ENCODE results near the gene PARP6. TPM values are rescaled to one million over a fixed set of nuclear protein-coding genes. Genes with fewer than 3 reads are reported as not detected.

The PARP6 gene
- total RNA-seq, 1 donor from 2014 or later = 13.0 TPM

- Histone ChIP-seq H3K36me3 (ENCODE audit: control insufficient read depth in 3 of 3, insufficient read depth in 3 of 3, low read length in 3 of 3) (peaks cover 27 to 55% (median 54%) of the 10 kb centered on the region in 3 donors), H3K27ac (ENCODE audit: low read depth, low read length) (no peak overlapping the region), H3K9ac (ENCODE audit: low read depth in 1 of 3, low read length in 3 of 3) (no peak overlapping the region), H3K4me1 (ENCODE audit: control insufficient read depth in 3 of 3, insufficient read depth in 3 of 3, low read length in 3 of 3) (no peaks in the 10 kb centered on the region), H3K4me3 (ENCODE audit: low read length in 3 of 3) (no peak overlapping the region), H3K27me3 (ENCODE audit: control insufficient read depth in 3 of 3, insufficient read depth in 3 of 3, low read length in 3 of 3) (no peaks in the 10 kb centered on the region), H3K9me3 (ENCODE audit: control insufficient read depth in 3 of 3, low read length in 3 of 3) (no peaks in the 10 kb centered on the region)
Measured at GRCh38 chr15:72248514-72248913, 23.8 kb downstream of the PARP6 start.

- Histone ChIP-seq H3K9ac (ENCODE audit: low read depth in 1 of 3, low read length in 3 of 3) (no peak overlapping the region), H3K4me3 (ENCODE audit: low read length in 3 of 3) (no peak overlapping the region), H3K36me3 (ENCODE audit: control insufficient read depth in 3 of 3, insufficient read depth in 3 of 3, low read length in 3 of 3) (peaks cover 20 to 48% (median 40%) of the 10 kb centered on the region in 3 donors), H3K9me3 (ENCODE audit: control insufficient read depth in 3 of 3, low read length in 3 of 3) (no peaks in the 10 kb centered on the region), H3K4me1 (ENCODE audit: control insufficient read depth in 3 of 3, insufficient read depth in 3 of 3, low read length in 3 of 3) (peaks cover 0 to 2% (median 0%) of the 10 kb centered on the region in 3 donors), H3K27ac (ENCODE audit: low read depth, low read length) (no peak overlapping the region), H3K27me3 (ENCODE audit: control insufficient read depth in 3 of 3, insufficient read depth in 3 of 3, low read length in 3 of 3) (no peaks in the 10 kb centered on the region)
Measured at GRCh38 chr15:72242775-72243370, 29.5 kb downstream of the PARP6 start.

GRCh38 chr15:72239652-72240051 lies 32.7 kb downstream of the PARP6 start:
- no peak overlapping the region for H3K9ac ChIP-seq (ENCODE audit: low read depth in 1 of 3, low read length in 3 of 3)
- no peaks in the 10 kb centered on the region for H3K27me3 ChIP-seq (ENCODE audit: control insufficient read depth in 3 of 3, insufficient read depth in 3 of 3, low read length in 3 of 3)
- H3K9me3 ChIP-seq (ENCODE audit: control insufficient read depth in 3 of 3, low read length in 3 of 3) = no peaks in the 10 kb centered on the region
- no peak overlapping the region for H3K4me3 ChIP-seq (ENCODE audit: low read length in 3 of 3)
- peaks cover 20 to 41% (median 38%) of the 10 kb centered on the region in 3 donors for H3K36me3 ChIP-seq (ENCODE audit: control insufficient read depth in 3 of 3, insufficient read depth in 3 of 3, low read length in 3 of 3)
- no peak overlapping the region for H3K27ac ChIP-seq (ENCODE audit: low read depth, low read length)
- H3K4me1 ChIP-seq (ENCODE audit: control insufficient read depth in 3 of 3, insufficient read depth in 3 of 3, low read length in 3 of 3) = peaks cover 0 to 12% (median 0%) of the 10 kb centered on the region in 3 donors

GRCh38 chr15:72238586-72238985 lies 33.8 kb downstream of the PARP6 start:
- no peak overlapping the region for H3K4me3 ChIP-seq (ENCODE audit: low read length in 3 of 3)
- no peaks in the 10 kb centered on the region for H3K27me3 ChIP-seq (ENCODE audit: control insufficient read depth in 3 of 3, insufficient read depth in 3 of 3, low read length in 3 of 3)
- no peak overlapping the region for H3K27ac ChIP-seq (ENCODE audit: low read depth, low read length)
- H3K36me3 ChIP-seq (ENCODE audit: control insufficient read depth in 3 of 3, insufficient read depth in 3 of 3, low read length in 3 of 3) = peaks cover 20 to 35% (median 29%) of the 10 kb centered on the region in 3 donors
- H3K9me3 ChIP-seq (ENCODE audit: control insufficient read depth in 3 of 3, low read length in 3 of 3) = no peaks in the 10 kb centered on the region
- no peak overlapping the region for H3K9ac ChIP-seq (ENCODE audit: low read depth in 1 of 3, low read length in 3 of 3)
- H3K4me1 ChIP-seq (ENCODE audit: control insufficient read depth in 3 of 3, insufficient read depth in 3 of 3, low read length in 3 of 3) = peaks cover 0 to 12% (median 0%) of the 10 kb centered on the region in 3 donors

GRCh38 chr15:72237853-72238224 lies 34.5 kb downstream of the PARP6 start:
- no peak overlapping the region for H3K4me3 ChIP-seq (ENCODE audit: low read length in 3 of 3)
- peak overlapping the region; percentile 48 for H3K27ac ChIP-seq (ENCODE audit: low read depth, low read length)
- peaks cover 18 to 30% (median 29%) of the 10 kb centered on the region in 3 donors for H3K36me3 ChIP-seq (ENCODE audit: control insufficient read depth in 3 of 3, insufficient read depth in 3 of 3, low read length in 3 of 3)
- peak overlapping the region in 2 of 3 donors; percentile 17 to 29 for H3K9ac ChIP-seq (ENCODE audit: low read depth in 1 of 3, low read length in 3 of 3)
- H3K9me3 ChIP-seq (ENCODE audit: control insufficient read depth in 3 of 3, low read length in 3 of 3) = no peaks in the 10 kb centered on the region
- peaks cover 0 to 14% (median 0%) of the 10 kb centered on the region in 3 donors for H3K4me1 ChIP-seq (ENCODE audit: control insufficient read depth in 3 of 3, insufficient read depth in 3 of 3, low read length in 3 of 3)
- no peaks in the 10 kb centered on the region for H3K27me3 ChIP-seq (ENCODE audit: control insufficient read depth in 3 of 3, insufficient read depth in 3 of 3, low read length in 3 of 3)

GRCh38 chr15:72237029-72237852 lies 35.1 kb downstream of the PARP6 start:
- Histone ChIP-seq H3K36me3 (ENCODE audit: control insufficient read depth in 3 of 3, insufficient read depth in 3 of 3, low read length in 3 of 3) (peaks cover 12 to 24% (median 23%) of the 10 kb centered on the region in 3 donors), H3K4me1 (ENCODE audit: control insufficient read depth in 3 of 3, insufficient read depth in 3 of 3, low read length in 3 of 3) (peaks cover 3 to 20% (median 3%) of the 10 kb centered on the region in 3 donors), H3K27me3 (ENCODE audit: control insufficient read depth in 3 of 3, insufficient read depth in 3 of 3, low read length in 3 of 3) (no peaks in the 10 kb centered on the region), H3K9ac (ENCODE audit: low read depth in 1 of 3, low read length in 3 of 3) (peak overlapping the region in 1 of 3 donors; percentile 23), H3K9me3 (ENCODE audit: control insufficient read depth in 3 of 3, low read length in 3 of 3) (no peaks in the 10 kb centered on the region), H3K27ac (ENCODE audit: low read depth, low read length) (peak overlapping the region; percentile 49), H3K4me3 (ENCODE audit: low read length in 3 of 3) (no peak overlapping the region)

GRCh38 chr15:72236381-72237003 lies 35.9 kb downstream of the PARP6 start:
- Histone ChIP-seq H3K4me1 (ENCODE audit: control insufficient read depth in 3 of 3, insufficient read depth in 3 of 3, low read length in 3 of 3) (peaks cover 5 to 28% (median 11%) of the 10 kb centered on the region in 3 donors), H3K9ac (ENCODE audit: low read depth in 1 of 3, low read length in 3 of 3) (no peak overlapping the region), H3K27me3 (ENCODE audit: control insufficient read depth in 3 of 3, insufficient read depth in 3 of 3, low read length in 3 of 3) (no peaks in the 10 kb centered on the region), H3K27ac (ENCODE audit: low read depth, low read length) (no peak overlapping the region), H3K9me3 (ENCODE audit: control insufficient read depth in 3 of 3, low read length in 3 of 3) (no peaks in the 10 kb centered on the region), H3K4me3 (ENCODE audit: low read length in 3 of 3) (no peak overlapping the region), H3K36me3 (ENCODE audit: control insufficient read depth in 3 of 3, insufficient read depth in 3 of 3, low read length in 3 of 3) (peaks cover 5 to 17% (median 15%) of the 10 kb centered on the region in 3 donors)

GRCh38 chr15:72235298-72235697 lies 37.1 kb downstream of the PARP6 start:
- Histone ChIP-seq H3K27ac (ENCODE audit: low read depth, low read length) (no peak overlapping the region), H3K27me3 (ENCODE audit: control insufficient read depth in 3 of 3, insufficient read depth in 3 of 3, low read length in 3 of 3) (no peaks in the 10 kb centered on the region), H3K36me3 (ENCODE audit: control insufficient read depth in 3 of 3, insufficient read depth in 3 of 3, low read length in 3 of 3) (peaks cover 0 to 6% (median 4%) of the 10 kb centered on the region in 3 donors), H3K4me1 (ENCODE audit: control insufficient read depth in 3 of 3, insufficient read depth in 3 of 3, low read length in 3 of 3) (peaks cover 5 to 28% (median 11%) of the 10 kb centered on the region in 3 donors), H3K9ac (ENCODE audit: low read depth in 1 of 3, low read length in 3 of 3) (no peak overlapping the region), H3K4me3 (ENCODE audit: low read length in 3 of 3) (no peak overlapping the region), H3K9me3 (ENCODE audit: control insufficient read depth in 3 of 3, low read length in 3 of 3) (no peaks in the 10 kb centered on the region)

- Histone ChIP-seq H3K4me3 (ENCODE audit: low read length in 3 of 3) (no peak overlapping the region), H3K27me3 (ENCODE audit: control insufficient read depth in 3 of 3, insufficient read depth in 3 of 3, low read length in 3 of 3) (no peaks in the 10 kb centered on the region), H3K36me3 (ENCODE audit: control insufficient read depth in 3 of 3, insufficient read depth in 3 of 3, low read length in 3 of 3) (peaks cover 0 to 3% (median 2%) of the 10 kb centered on the region in 3 donors), H3K9ac (ENCODE audit: low read depth in 1 of 3, low read length in 3 of 3) (no peak overlapping the region), H3K27ac (ENCODE audit: low read depth, low read length) (no peak overlapping the region), H3K4me1 (ENCODE audit: control insufficient read depth in 3 of 3, insufficient read depth in 3 of 3, low read length in 3 of 3) (peaks cover 12 to 37% (median 19%) of the 10 kb centered on the region in 3 donors), H3K9me3 (ENCODE audit: control insufficient read depth in 3 of 3, low read length in 3 of 3) (no peaks in the 10 kb centered on the region)
Measured at GRCh38 chr15:72233769-72234168, 38.6 kb downstream of the PARP6 start.

Data from skeletal muscle tissue (tissue), 4 donors.